Activated CD8-positive, alpha-beta memory T cell treated with anti-CD3 and anti-CD28 coated beads, Interleukin-2, amount 50 U/mL, for 1 hour (primary cell): Measurements from ENCODE around the gene HMOX1.

ENCODE experiments used
- DNase-seq: peaks from one replicate; pipeline ENCODE4 v3.0.0-alpha.2; 2020; ENCODE audit errors: extremely low read depth

The HMOX1 gene

DNA sequence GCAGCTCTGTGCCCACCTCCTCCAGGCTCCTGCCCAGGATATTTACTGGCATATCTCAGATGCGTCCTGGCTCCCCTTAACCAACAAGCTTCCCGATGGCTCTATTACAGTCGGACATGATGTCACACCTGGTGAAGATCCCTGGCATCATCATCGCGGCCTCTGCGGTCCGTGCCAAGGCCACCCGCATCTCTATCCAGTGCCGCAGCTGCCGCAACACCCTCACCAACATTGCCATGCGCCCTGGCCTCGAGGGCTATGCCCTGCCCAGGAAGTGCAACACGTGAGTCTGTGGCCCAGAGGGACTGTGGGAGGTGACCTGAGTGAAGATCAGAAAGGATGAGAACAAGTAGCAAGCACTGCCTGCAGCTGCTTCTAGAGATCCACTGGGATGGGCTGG, 25.5 kb downstream of the HMOX1 start:
- no peak for DNase-seq

DNA sequence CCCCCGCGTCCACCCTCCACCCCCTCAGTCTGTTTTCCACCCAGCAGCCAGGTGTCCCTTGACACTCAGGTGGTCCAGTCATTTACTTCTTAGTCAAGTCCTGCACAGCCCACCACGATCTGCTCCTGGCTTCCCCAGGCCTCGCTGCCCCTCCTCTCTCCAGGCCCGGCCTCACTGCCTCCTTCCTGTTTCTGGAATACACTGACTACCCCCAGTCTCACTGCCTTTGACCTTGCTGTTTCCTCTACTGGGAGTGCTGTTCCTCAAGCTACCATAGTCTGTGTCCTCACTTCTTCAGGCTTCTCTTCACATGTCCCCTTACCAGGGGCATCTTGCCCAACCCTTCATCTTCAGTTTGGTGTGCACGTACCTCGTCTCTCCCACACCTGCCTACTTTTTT, 26.5 kb downstream of the HMOX1 start:
- DNase-seq: no peak

DNA sequence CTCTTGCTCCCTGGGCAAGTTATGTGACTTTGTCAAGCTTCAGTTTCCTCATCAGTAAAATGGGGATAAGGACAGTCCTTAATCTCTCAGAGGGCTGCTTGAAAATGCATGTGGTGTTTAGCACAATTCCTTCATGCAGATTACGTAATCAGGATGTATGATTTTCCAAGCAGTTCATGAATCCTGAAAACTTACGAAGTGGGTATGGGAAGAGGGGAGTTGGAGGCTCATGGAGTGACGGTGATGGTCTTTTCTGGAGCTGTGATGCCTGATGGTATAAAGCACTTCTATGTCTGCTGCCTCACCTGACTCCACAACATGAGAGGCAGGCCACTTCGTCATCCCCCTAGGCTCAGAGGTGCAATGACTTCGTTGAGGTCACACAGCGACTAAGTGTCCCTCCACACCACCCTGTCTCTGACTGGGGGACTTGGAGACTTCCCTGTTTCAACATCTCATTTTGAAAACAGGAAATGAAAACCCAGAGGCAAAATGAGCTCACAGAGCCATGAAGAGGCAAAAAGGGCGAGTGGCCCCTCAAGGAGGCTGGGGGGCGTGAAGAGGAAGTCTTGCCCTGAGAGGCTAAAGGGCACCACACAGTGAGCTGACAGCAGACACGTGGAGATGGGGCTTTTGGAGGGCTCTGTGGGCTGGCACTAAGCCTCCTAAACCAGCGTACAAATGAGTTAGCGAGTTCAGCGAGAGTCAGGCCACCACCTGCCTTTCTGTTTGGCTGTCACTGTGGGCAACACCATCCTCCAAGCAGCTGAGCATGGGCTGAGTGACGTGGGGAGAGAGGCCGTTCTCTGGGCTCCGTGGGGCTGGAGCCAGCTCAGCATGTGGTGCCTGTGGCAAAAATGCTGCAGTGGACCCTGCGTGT, 29.1 kb downstream of the HMOX1 start:
- DNase-seq: no peak

DNA sequence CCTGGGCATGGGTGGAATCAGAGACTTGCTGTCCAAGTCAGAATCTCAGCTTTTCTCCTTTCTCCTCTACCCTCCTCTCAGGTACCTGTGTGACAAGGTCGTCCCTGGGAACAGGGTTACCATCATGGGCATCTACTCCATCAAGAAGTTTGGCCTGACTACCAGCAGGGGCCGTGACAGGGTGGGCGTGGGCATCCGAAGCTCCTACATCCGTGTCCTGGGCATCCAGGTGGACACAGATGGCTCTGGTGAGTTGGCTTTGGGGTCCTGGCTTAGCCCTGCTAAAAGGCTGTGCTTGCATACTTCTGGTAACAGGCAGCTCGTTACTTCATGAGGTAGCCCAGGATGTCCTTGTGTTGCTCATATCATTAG, 29.8 kb downstream of the HMOX1 start:
- no peak for DNase-seq

DNA sequence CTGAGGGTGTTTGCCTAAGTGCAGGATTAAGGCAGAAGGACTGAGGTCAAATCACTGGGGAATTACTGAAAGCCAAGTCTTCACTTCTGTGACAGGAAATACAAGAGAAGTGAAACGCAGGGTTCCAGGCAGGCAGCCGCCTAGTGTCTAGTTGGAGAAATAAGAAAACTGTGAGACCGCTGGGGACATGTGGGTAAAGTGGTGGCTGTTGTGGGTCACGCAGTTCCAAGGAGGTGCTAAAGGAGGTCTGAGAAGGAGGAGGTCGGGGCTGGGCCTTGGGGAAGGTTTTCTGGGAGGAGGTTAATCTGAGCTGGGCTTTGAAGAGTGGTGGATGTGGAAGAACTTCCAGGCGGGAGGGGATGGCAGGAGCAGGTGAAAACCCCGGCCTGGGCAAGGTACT, 30.2 kb downstream of the HMOX1 start:
- no peak for DNase-seq

DNA sequence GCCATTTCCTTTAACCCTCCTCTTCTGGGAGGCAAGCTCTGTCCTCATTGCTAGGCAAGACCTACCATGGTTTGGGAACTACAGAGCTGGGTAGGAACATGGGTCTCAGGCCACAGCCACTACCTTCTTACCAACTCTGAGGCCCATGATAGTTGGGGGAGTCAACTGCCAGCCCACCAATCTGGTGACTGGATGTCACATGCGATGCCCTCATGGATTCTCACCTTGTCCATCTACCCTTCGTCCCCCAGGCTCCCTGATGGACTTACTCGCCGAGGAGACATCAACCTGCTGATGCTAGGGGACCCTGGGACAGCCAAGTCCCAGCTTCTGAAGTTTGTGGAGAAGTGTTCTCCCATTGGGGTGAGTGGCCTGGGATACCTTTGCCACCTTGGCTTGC, 32.7 kb downstream of the HMOX1 start:
- DNase-seq: no peak

DNA sequence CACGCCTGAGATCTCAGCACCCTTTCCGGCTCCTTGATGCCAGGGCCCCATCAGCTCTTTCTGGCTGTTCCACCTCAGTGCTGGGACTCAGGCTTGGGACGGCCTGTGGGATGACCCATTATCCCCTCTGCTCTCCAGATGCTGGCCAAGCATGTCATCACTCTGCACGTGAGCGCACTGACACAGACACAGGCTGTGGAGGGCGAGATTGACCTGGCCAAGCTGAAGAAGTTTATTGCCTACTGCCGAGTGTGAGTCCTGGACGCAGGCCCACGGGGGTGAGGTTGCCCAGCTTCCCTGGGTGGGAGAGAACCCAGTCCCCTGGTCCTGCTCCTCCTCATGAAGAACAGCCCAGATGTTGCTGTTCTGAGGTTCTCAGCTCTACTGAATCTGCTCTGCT, 36.7 kb downstream of the HMOX1 start:
- DNase-seq: no peak

DNA sequence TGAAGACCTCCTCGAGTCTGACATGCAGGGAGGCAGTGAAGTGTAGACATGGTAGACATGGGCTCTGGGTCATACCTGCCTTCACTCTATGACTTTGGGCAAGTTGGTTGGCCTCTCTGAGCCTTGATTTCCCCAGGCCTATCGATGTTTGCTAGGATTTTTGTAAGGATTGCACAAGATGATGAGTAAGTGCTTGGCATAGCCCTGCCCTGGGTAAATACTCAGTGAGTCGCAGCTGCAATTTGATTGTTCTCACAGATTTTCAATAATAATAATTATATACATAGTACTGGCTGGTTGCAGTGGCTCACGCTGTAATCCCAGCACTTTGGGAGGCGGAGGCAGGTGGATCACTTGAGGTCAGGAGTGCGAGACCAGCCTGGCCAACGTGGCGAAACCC, 37.2 kb downstream of the HMOX1 start:
- no peak for DNase-seq

DNA sequence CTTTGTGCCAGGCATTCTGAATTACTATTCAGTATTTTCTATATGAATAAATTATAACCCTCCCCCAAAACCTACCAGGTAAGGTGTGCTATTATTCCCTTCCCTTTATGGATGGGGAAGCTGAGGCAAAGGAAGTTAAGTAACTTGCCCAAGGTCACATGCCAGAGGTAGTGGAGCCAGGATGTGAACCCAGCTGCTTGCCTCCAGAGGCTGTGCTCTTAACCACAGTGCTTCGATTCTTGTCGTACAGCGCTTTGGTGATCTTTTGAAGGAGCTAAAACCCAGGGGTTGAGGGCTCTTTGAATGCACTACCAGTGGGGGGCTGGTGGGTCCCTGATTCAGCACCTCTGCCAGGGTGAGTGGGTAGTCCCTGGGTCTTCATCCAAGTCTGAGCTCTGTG, 37.8 kb downstream of the HMOX1 start:
- no peak for DNase-seq

DNA sequence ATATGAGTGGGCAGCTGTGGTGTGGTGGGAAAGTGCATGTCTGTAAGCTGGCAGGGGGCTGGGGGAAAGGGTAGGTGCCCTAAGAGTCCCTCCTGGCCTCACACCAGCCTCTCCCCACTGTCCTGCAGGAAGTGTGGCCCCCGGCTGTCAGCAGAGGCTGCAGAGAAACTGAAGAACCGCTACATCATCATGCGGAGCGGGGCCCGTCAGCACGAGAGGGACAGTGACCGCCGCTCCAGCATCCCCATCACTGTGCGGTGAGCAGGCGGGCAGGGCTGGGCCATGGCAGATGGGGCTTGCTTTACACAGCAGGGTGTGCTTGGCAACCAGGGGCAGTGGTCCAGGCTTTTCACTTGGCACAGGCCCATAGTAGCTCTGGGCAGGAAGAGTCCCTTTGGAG, 38.9 kb downstream of the HMOX1 start:
- no peak for DNase-seq

DNA sequence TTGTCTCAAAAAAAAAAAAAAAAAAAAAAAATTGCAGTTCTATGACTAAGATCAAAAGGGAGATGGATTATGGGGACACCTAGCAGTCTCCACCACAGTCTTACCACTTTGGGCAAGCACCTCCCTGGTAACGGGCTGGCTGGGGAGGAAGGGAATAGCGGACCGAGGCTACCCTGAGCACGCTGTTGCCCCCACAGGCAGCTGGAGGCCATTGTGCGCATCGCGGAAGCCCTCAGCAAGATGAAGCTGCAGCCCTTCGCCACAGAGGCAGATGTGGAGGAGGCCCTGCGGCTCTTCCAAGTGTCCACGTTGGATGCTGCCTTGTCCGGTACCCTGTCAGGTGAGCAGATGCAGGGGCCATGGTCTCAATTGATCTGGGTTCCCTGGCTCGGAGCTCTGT, 40.2 kb downstream of the HMOX1 start:
- DNase-seq: no peak

DNA sequence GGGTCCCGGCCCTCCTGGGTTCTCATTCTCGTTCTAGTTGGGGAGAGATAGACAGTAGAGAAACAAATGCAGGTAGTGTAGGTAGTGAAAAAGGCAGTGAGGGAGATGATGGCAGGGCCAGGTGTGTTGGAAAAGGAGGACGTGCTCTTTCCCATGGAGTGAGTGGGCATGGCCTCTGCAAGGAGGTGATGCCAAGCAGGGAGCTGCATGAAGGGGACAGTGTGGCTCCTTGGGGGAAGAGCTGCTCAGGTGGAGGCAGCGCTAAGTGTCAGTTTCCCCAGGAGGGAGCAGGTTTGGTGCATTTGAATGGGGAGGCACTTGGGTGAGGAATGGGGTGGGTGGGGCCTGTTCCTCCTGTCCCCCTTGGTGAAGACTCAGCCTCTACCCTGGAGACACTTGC, 41.2 kb downstream of the HMOX1 start:
- DNase-seq: no peak

DNA sequence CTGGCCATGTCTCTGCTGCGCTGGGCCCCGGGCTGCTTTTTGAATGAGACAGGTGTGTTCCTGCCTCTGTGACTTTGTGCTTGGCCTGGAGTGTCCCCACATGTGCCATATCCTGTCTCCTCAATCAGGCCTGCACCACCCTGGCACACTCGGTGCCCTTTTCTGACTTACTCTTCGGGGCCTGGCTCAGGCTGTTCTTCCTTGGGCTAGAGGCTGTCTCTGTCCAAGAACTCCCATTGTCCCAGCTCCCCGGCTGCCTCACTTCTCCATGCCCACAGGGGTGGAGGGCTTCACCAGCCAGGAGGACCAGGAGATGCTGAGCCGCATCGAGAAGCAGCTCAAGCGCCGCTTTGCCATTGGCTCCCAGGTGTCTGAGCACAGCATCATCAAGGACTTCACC, 42.0 kb downstream of the HMOX1 start:
- DNase-seq: no peak

DNA sequence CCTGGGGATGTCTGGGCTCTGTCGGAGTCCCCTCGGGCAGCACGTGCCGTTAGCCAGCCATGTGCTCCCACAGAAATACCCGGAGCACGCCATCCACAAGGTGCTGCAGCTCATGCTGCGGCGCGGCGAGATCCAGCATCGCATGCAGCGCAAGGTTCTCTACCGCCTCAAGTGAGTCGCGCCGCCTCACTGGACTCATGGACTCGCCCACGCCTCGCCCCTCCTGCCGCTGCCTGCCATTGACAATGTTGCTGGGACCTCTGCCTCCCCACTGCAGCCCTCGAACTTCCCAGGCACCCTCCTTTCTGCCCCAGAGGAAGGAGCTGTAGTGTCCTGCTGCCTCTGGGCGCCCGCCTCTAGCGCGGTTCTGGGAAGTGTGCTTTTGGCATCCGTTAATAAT, 43.2 kb downstream of the HMOX1 start:
- no peak for DNase-seq

DNA sequence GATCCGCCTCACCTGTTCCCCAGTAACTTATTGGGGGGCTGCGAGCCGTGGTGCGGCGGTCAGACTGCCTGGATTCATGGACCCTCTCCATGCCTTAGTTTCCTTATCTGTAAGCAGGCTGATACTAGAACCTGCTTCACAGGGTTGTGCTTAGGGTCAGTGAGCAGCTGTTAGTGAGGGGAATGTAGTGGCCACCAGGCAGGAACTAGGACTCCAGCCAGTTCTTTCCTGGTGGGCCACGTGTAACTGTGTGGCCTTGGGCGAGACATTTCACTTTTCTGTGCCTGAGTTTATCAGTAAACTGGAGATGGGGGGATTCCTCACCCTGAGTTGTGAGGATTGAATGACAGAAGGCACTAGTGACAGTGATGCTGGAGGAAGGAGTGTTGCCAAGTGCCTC, 43.9 kb downstream of the HMOX1 start:
- no peak for DNase-seq

DNA sequence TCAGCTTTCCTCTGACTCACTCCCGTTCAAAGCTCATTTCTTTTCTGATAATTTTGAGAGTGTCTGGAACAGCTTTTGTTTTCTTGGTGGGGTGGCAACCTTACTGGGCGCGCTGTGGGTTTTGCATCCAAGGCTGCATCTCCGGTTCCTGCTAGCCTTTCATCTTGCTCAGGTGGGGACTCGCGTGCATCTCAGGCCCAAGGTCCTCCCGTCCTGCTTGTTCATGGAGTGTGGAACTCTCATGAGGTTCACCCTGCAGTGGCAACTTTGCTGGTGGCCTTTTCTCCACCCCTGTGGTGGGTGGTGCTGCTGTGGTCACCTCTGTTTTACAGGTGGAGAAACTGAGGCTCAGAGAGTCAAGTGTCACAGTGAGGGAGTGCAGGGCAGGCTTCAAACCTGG, 44.6 kb downstream of the HMOX1 start:
- DNase-seq: no peak

DNA sequence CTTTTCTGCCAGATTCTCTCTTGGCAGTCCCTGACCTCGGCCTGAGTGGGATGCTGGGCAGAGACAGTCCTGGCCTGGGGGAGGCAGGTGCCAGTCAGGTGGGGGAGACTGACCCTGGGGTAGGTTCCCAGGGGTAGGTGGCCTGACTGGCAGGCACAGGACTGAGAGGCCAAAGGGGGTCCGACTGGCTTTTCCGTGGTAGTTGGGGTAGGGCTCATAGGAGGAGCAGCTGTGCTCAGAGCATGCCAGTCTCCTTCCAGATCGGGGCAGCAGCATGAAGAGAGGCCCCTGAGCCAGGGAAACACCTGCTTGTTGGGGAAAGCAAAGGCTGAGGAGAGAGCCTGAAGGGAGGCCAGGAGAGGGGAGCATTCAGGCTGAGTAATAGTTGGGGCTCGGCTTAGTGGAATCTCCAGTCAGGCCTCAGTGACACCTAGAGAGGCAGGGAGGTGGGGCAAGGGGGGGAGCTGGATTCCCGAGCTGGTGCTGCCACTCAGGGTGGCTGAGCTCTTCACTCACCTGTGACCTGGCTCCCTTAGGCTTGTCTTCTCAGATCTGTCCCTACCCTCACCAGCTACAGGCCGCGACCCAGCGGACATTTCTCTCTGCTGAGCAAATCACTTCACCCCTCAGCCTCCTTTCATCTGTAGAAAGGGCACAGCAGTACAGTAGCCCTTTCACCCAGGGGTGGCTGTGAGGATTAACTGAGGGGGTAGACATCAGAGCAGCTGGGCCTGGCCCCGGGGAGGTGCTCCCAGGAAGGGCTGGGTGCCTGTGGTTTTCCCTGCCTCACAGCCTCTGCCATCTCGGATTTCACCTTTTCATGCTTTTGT, 45.3 kb downstream of the HMOX1 start:
- no peak for DNase-seq

DNA sequence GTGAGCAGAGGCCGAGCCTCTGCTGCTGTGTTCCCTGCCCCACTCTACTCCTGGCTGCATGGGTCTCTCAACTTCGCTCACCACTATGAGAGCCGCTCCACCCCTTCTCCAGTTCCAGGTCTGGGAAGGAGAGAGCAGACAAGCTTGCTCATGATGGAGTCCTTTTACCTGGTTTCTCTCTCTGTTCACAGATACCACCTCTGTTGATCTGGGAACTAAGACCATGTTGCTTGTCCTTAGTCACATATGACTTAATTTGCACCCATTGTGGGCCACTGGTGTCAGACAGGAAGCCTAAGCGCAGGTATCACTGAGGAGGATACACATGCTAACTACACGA, 45.9 kb downstream of the HMOX1 start:
- DNase-seq: no peak

DNA sequence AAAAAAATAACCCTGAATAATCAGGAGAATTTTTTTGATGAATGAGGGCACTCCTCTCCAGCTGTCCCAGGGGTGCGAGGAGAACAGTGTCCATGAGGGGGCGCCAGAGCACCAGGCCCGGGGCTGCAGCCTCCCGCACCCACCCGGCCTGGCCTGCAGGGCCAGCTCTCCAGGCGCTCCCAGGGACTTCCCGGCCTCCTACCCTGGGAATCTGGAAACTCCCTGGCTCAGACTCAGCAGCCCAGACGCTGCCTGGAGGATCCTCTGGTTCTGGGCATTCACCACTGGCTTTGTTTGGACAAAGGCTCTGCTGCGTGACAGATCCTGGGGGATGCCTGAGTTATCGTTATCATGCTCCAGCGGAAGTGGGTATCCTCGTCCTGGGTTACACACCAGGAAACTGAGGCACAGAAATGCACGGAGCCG, 50.0 kb downstream of the HMOX1 start:
- DNase-seq: no peak

DNA sequence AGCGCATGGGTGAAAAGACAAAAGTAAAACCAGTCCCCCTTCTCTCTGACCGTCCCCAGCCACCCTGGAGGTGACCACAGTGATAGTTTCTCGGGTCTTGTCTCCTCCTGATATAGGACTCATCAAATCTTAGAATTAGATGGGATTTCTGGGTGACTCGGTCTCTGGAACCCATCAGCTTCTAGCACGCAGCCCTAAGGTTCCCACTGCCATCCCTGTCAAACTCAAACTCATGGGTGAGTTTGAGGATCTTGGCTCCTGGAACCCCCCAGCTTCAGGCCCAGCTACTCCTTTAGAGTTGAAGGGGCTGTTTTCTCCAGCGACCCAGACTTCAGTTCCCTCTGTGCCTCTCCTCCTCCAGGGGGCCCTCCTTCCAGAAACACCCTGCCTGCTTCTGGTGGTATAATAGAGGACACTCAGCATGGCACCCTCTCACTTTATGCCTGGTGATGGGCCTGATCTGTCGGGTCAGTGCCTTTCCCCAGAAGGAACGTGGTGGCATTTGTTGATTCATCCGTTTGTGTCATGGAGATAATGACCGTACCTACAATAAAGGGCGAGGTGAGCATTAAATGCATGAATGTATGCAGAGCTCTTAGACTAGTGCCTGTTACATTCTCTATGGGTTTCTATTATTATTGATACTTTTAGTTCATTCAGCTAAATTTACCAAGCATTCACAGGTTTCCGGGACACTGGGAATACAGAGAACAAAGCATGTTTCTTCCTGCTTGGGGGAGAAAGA, 50.8 kb downstream of the HMOX1 start:
- DNase-seq: no peak

DNA sequence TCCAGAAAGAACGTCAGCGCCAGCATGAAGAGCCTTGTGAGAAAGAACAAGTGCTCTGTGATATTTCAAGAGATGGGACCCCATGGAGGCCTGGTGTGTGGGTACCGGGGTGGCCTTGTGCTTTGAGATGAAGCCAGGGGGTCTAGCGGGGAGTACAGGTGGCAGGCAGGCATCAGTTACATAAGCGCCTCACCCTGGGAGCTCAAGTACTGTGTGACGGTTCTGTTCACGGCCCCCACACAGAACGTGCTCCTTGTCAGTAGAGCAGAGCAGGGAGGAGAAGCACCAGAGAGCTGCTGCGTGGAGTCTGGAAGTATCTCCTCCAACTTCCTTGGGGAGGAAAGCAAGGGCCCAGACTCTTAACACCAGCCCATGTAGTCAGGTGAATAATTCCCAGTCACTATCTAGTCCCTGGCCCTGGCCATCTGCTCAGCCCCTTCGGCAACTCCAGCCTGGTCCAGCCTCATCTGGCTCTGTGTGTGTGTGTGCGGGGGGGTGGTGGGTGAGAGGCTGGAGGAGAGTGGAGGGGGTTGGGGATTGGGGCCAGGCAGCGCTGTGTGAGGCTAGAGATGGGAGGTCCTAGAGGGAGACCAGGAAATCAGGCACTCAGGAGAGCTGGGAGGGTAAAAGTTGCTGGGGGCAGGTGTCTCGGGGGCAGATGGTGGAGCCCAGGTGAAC, 51.5 kb downstream of the HMOX1 start:
- no peak for DNase-seq

DNA sequence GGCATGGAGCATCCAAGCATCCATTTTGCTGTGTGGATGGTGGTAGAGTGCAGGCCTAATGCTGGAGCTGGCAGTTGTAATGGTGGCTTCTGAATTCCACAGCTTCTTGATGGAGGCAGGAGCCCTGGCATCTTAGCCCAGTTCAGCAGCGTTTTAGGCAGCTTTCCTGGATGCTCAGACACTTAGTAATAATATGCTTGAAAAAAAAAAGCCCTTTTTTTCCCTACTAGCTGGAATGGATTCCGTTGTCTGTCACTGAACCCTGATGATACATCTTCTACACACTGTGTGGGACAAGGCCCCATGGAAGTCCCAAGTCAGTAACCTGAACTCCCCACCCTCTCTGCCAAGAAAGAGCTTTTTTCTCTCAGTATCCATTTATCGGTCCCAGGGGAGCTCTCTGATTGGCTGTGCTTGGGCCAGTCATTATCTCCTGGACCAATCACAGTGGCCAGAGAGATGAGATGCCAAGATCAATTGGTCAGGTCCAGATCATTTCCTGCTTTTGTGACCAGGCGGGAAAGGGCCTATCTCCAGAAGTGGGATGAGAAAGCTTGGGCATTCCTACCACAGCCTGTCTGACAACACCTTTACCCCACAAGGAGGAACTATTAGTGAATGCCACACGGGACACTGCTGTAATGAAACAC, 53.3 kb downstream of the HMOX1 start:
- DNase-seq: no peak
